OCI-LY3 (cell line): ENCODE data around the gene NR1D2.

ENCODE experiments used
- EZH2phosphoT487 ChIP-seq: fragments of 200-600 bp; shearing (Covaris generic); IDR thresholded peaks from 2 replicates; pipeline ENCODE4 v1.6.1; 2018; ENCODE audit warnings: antibody characterized with exemption, mixed run types, low read depth
- TF ChIP-seq, protein P1 (sequence below): fragments of 200-600, 300-600 bp; sonication (generic); IDR thresholded peaks from 2 replicates; pipeline ENCODE4 v1.5.1; 2014; ENCODE audit warnings: antibody characterized with exemption, low read length, low read depth

DNA sequence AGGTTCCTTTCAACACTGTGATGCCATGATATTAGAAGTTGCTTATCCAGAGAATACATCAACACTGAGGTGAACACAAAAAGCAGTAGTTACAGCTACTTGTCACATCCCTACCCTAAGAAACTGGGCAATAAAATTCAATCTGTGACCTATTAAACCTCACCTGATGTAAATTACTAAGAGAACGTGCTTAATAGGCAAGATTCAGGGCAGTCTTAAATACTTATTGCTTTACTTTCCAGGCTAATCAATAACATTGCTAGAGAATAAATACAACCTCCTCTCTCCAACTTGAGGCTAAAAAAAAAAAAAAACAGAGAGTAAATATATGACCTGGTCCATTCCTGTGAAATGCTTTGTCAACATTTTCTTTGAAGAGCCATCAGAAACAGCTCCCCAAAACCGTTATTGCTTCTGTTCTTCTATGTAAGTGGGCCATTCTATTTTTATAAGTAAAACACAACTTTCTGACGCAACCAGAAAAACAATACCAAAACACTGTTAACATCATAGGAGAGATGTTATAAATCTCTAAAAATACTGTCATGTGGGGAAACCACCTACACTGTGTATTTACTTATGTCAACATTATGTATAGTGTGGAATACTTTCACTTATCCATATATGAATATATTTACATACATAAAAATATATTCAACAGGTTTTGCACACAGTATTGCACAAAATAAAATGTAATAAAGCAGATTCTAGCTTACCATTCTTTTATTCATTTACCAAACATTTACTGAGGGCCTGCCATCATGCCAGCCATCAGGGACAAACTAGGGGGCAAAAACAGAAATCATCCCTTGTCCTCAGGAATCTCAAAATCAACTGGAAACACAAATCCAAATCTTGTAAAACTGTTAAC, 31.0 kb upstream of the NR1D2 start:
- TF ChIP-seq, protein P1, sequence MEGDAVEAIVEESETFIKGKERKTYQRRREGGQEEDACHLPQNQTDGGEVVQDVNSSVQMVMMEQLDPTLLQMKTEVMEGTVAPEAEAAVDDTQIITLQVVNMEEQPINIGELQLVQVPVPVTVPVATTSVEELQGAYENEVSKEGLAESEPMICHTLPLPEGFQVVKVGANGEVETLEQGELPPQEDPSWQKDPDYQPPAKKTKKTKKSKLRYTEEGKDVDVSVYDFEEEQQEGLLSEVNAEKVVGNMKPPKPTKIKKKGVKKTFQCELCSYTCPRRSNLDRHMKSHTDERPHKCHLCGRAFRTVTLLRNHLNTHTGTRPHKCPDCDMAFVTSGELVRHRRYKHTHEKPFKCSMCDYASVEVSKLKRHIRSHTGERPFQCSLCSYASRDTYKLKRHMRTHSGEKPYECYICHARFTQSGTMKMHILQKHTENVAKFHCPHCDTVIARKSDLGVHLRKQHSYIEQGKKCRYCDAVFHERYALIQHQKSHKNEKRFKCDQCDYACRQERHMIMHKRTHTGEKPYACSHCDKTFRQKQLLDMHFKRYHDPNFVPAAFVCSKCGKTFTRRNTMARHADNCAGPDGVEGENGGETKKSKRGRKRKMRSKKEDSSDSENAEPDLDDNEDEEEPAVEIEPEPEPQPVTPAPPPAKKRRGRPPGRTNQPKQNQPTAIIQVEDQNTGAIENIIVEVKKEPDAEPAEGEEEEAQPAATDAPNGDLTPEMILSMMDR = no peak
- no peak for TF ChIP-seq EZH2phosphoT487
